HUES48 (cell line): ENCODE measurements around the gene RAPGEF6.

Experiments
- H3K27ac ChIP-seq: one replicate; pipeline ENCODE4 v1.7.0; 2013; ENCODE audit warnings: low read depth, low read length, inconsistent platforms
- H3K27me3 ChIP-seq: 2 replicates; pipeline ENCODE4 v1.6.1; 2013; ENCODE audit warnings: mild to moderate bottlenecking, low read length; ENCODE audit not compliant: control insufficient read depth, insufficient read depth
- H3K36me3 ChIP-seq: 2 replicates; pipeline ENCODE4 v1.6.1; 2013; ENCODE audit warnings: low read length; ENCODE audit not compliant: control insufficient read depth, insufficient read depth
- H3K4me1 ChIP-seq: 2 replicates; pipeline ENCODE4 v1.6.1; 2013; ENCODE audit warnings: mild to moderate bottlenecking, low read length; ENCODE audit not compliant: control insufficient read depth, insufficient read depth
- H3K4me3 ChIP-seq: 2 replicates; pipeline ENCODE4 v1.5.1; 2013; ENCODE audit warnings: mild to moderate bottlenecking, low read depth, low read length
- H3K9ac ChIP-seq: 2 replicates; pipeline ENCODE4 v1.6.1; 2013; ENCODE audit warnings: mild to moderate bottlenecking, low read depth, low read length, moderate library complexity
- H3K9me3 ChIP-seq: 2 replicates; pipeline ENCODE4 v1.6.1; 2013; ENCODE audit warnings: low read length; ENCODE audit not compliant: control insufficient read depth, insufficient read depth

RAPGEF6 gene

GRCh38 chr5:131541762-131542161 is 93.3 kb downstream of the RAPGEF6 start:
- H3K36me3 ChIP-seq: 0 out of 2 replicates have a peak, but pooled peaks cover 4% of the 10 kb centered on the region

GRCh38 chr5:131541071-131541470 is 94.0 kb downstream of the RAPGEF6 start:
- H3K4me1 ChIP-seq: no peaks in the 10 kb centered on the region
- 0 out of 2 replicates have a peak, but pooled peaks cover 4% of the 10 kb centered on the region for H3K36me3 ChIP-seq
- no peak overlapping the region for H3K4me3 ChIP-seq
- H3K27me3 ChIP-seq: no peaks in the 10 kb centered on the region
- no peaks in the 10 kb centered on the region for H3K9me3 ChIP-seq
- H3K9ac ChIP-seq: no peak overlapping the region
- no peak overlapping the region for H3K27ac ChIP-seq

More at GRCh38 chr5:131541762-131542161, 93.3 kb downstream of the RAPGEF6 start:
- Histone ChIP-seq H3K27me3 (no peaks in the 10 kb centered on the region), H3K4me3 (no peak overlapping the region), H3K27ac (no peak overlapping the region), H3K9ac (no peak overlapping the region), H3K4me1 (no peaks in the 10 kb centered on the region), H3K9me3 (no peaks in the 10 kb centered on the region)

GRCh38 chr5:131539251-131539650 is 95.8 kb downstream of the RAPGEF6 start:
- no peaks in the 10 kb centered on the region for H3K27me3 ChIP-seq
- H3K36me3 ChIP-seq: 0 out of 2 replicates have a peak, but pooled peaks cover 4% of the 10 kb centered on the region
- no peaks in the 10 kb centered on the region for H3K4me1 ChIP-seq
- no peak overlapping the region for H3K9ac ChIP-seq
- H3K9me3 ChIP-seq: no peaks in the 10 kb centered on the region
- no peak overlapping the region for H3K4me3 ChIP-seq
- H3K27ac ChIP-seq: no peak overlapping the region

GRCh38 chr5:131538177-131538593 is 96.8 kb downstream of the RAPGEF6 start:
- Histone ChIP-seq H3K4me3 (no peak overlapping the region), H3K4me1 (no peaks in the 10 kb centered on the region), H3K27me3 (no peaks in the 10 kb centered on the region), H3K36me3 (0 out of 2 replicates have a peak, but pooled peaks cover 4% of the 10 kb centered on the region), H3K9ac (no peak overlapping the region), H3K27ac (no peak overlapping the region), H3K9me3 (no peaks in the 10 kb centered on the region)

GRCh38 chr5:131536850-131537448 is 98.1 kb downstream of the RAPGEF6 start:
- Histone ChIP-seq H3K9ac (no peak overlapping the region), H3K27ac (no peak overlapping the region), H3K36me3 (0 out of 2 replicates have a peak, but pooled peaks cover 4% of the 10 kb centered on the region)

GRCh38 chr5:131536211-131536826 is 98.7 kb downstream of the RAPGEF6 start:
- Histone ChIP-seq H3K4me3 (no peak overlapping the region), H3K4me1 (peaks cover under 1% of the 10 kb centered on the region; the same call in 1 of the 2 replicates), H3K27me3 (no peaks in the 10 kb centered on the region), H3K36me3 (0 out of 2 replicates have a peak, but pooled peaks cover 4% of the 10 kb centered on the region), H3K9me3 (no peaks in the 10 kb centered on the region), H3K9ac (no peak overlapping the region), H3K27ac (no peak overlapping the region)

More at GRCh38 chr5:131536850-131537448, 98.1 kb downstream of the RAPGEF6 start:
- no peaks in the 10 kb centered on the region for H3K27me3 ChIP-seq
- no peaks in the 10 kb centered on the region for H3K9me3 ChIP-seq
- no peak overlapping the region for H3K4me3 ChIP-seq
- H3K4me1 ChIP-seq: no peaks in the 10 kb centered on the region

GRCh38 chr5:131534974-131535373 is 100.1 kb downstream of the RAPGEF6 start:
- 0 out of 2 replicates have a peak, but pooled peaks cover 4% of the 10 kb centered on the region for H3K36me3 ChIP-seq
- H3K9me3 ChIP-seq: no peaks in the 10 kb centered on the region
- peaks cover 8% of the 10 kb centered on the region for H3K4me1 ChIP-seq
- H3K27me3 ChIP-seq: no peaks in the 10 kb centered on the region
- no peak overlapping the region for H3K9ac ChIP-seq
- no peak overlapping the region for H3K4me3 ChIP-seq
- H3K27ac ChIP-seq: no peak overlapping the region

GRCh38 chr5:131533836-131534235 is 101.2 kb downstream of the RAPGEF6 start:
- Histone ChIP-seq H3K4me3 (no peak overlapping the region), H3K9ac (no peak overlapping the region), H3K27me3 (no peaks in the 10 kb centered on the region), H3K36me3 (0 out of 2 replicates have a peak, but pooled peaks cover 4% of the 10 kb centered on the region), H3K9me3 (no peaks in the 10 kb centered on the region), H3K4me1 (peaks cover 8% of the 10 kb centered on the region), H3K27ac (no peak overlapping the region)

GRCh38 chr5:131532031-131532640 is 102.9 kb downstream of the RAPGEF6 start:
- Histone ChIP-seq H3K9me3 (no peaks in the 10 kb centered on the region), H3K27ac (no peak overlapping the region), H3K4me1 (peaks cover 8% of the 10 kb centered on the region), H3K9ac (no peak overlapping the region), H3K4me3 (no peak overlapping the region), H3K27me3 (no peaks in the 10 kb centered on the region), H3K36me3 (no peaks in the 10 kb centered on the region)

GRCh38 chr5:131530706-131531331 is 104.2 kb downstream of the RAPGEF6 start:
- Histone ChIP-seq H3K27me3 (no peaks in the 10 kb centered on the region), H3K36me3 (no peaks in the 10 kb centered on the region), H3K4me1 (peaks cover 8% of the 10 kb centered on the region), H3K9me3 (no peaks in the 10 kb centered on the region), H3K9ac (no peak overlapping the region), H3K4me3 (no peak overlapping the region), H3K27ac (no peak overlapping the region)
